Neutrophil (primary cell): Measurements from ENCODE around the gene NLE1.
"Not testable (repeated sequence)": the region's sequence is repeated elsewhere in the genome, so short reads cannot be mapped to it uniquely, and the experiment has no call there.

ENCODE experiments used
- H3K27ac ChIP-seq: fragments of 200-600 bp; sonication (generic); 2 replicates; pipeline ENCODE4 v1.5.1; 2016; ENCODE audit warnings: mild to moderate bottlenecking, moderate library complexity
- H3K27me3 ChIP-seq: fragments of 200-600 bp; sonication (generic); 2 replicates; pipeline ENCODE4 v1.6.0; 2016; ENCODE audit warnings: mild to moderate bottlenecking
- H3K36me3 ChIP-seq: fragments of 200-600 bp; sonication (generic); 2 replicates; pipeline ENCODE4 v1.5.1; 2017
- H3K4me1 ChIP-seq, 2 experiments: fragments of 200-600 bp in 1 of 2; sonication (generic) in 1 of 2; 1 replicate in 1 of 2; 2 replicates in 1 of 2; pipeline versions ENCODE4 v1.5.1 to v1.6.1; 2013 to 2016; ENCODE audit warnings: low read depth in 1 of 2, low read length in 1 of 2, mild to moderate bottlenecking in 1 of 2, moderate library complexity in 1 of 2; ENCODE audit not compliant: control insufficient read depth in 1 of 2, insufficient read depth in 1 of 2
- H3K4me3 ChIP-seq, 2 experiments: fragments of 200-600 bp in 1 of 2; sonication (generic) in 1 of 2; 1 replicate in 1 of 2; 2 replicates in 1 of 2; pipeline ENCODE4 v1.5.1; 2013 to 2016; ENCODE audit warnings: low read depth in 1 of 2, low read length in 1 of 2, mild to moderate bottlenecking in 1 of 2, moderate library complexity in 1 of 2
- H3K9me3 ChIP-seq: fragments of 200-600 bp; sonication (generic); 2 replicates; pipeline ENCODE4 v1.5.1; 2016
- TF ChIP-seq, protein P1 (sequence below): fragments of 200-600 bp; sonication (generic); IDR thresholded peaks from 2 replicates; pipeline ENCODE4 v1.5.1; 2016; ENCODE audit warnings: antibody characterized with exemption

Gene NLE1

DNA sequence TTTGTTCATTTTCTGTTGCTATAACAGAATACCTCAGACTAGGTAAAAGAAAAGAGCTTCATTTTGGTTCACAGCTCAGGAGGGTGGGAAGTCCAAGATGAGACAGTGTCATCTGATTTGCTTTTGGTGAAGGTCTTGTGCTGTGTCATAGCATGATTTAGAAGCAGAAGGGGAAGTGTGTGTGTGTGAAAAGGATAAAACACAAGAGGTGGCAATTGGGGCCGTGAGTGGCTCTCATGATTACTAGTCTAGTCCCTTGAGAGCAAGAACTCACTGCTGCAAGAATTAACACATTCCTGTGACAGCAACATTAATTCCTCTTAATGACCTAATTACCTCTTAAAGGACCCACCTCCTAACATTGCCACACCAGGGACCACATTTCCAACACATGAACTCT is 43.7 kb upstream of the NLE1 start:
- TF ChIP-seq, protein P1, sequence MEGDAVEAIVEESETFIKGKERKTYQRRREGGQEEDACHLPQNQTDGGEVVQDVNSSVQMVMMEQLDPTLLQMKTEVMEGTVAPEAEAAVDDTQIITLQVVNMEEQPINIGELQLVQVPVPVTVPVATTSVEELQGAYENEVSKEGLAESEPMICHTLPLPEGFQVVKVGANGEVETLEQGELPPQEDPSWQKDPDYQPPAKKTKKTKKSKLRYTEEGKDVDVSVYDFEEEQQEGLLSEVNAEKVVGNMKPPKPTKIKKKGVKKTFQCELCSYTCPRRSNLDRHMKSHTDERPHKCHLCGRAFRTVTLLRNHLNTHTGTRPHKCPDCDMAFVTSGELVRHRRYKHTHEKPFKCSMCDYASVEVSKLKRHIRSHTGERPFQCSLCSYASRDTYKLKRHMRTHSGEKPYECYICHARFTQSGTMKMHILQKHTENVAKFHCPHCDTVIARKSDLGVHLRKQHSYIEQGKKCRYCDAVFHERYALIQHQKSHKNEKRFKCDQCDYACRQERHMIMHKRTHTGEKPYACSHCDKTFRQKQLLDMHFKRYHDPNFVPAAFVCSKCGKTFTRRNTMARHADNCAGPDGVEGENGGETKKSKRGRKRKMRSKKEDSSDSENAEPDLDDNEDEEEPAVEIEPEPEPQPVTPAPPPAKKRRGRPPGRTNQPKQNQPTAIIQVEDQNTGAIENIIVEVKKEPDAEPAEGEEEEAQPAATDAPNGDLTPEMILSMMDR = no peak
- Histone ChIP-seq H3K9me3 (no peaks in the 10 kb centered on the region), H3K36me3 (no peaks in the 10 kb centered on the region), H3K27me3 (peaks cover 24% of the 10 kb centered on the region), H3K27ac (no peak overlapping the region), H3K4me3 (no peak overlapping the region), H3K4me1 (no peaks in the 10 kb centered on the region)

DNA sequence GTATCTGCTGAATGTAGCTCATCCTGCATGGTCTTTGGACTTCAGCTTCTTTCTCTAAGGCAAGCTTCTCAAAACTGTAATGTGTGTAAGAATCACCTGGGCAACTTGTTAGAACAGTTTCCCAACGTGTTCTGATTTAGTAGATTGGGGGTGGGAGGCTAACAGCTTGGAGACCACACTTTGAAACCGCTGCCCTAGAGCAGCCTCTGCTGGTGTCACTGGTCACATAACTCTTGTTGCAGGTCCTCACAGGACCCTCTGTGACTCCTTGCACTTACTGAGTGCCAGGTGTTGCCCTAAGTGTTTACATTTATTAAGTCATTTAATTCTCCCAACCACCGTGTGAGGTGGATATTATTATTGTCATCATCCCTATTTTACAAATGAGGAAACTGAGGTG is 42.2 kb upstream of the NLE1 start:
- peaks cover 20% of the 10 kb centered on the region for H3K27me3 ChIP-seq
- no peaks in the 10 kb centered on the region for H3K9me3 ChIP-seq
- H3K36me3 ChIP-seq = no peaks in the 10 kb centered on the region
- H3K4me1 ChIP-seq = no peaks in the 10 kb centered on the region
- no peak overlapping the region for H3K4me3 ChIP-seq
- TF ChIP-seq, protein P1 = no peak
- H3K27ac ChIP-seq = no peak overlapping the region

DNA sequence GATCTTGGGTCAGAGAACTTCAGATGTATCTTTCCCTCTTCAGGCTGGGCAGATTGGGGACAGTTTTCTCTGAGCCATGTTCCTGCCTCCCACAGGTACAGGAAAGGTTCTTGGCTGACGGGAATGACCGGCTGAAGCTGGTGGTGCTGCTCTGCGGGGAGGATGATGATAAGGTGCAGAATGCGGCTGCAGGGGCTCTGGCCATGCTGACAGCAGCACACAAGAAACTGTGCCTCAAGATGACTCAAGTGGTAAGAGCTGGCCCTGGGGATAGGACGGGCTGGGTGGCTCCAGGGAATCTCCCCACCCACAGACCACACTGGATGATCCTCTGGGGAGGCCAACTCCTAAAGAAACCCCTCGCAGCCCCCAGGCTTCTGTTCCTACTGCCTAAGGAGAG is 41.2 kb upstream of the NLE1 start:
- Histone ChIP-seq H3K4me1 (no peaks in the 10 kb centered on the region), H3K4me3 (no peak overlapping the region), H3K27ac (no peak overlapping the region), H3K36me3 (no peaks in the 10 kb centered on the region), H3K27me3 (peaks cover 20% of the 10 kb centered on the region), H3K9me3 (no peaks in the 10 kb centered on the region)
- TF ChIP-seq, protein P1 = no peak

DNA sequence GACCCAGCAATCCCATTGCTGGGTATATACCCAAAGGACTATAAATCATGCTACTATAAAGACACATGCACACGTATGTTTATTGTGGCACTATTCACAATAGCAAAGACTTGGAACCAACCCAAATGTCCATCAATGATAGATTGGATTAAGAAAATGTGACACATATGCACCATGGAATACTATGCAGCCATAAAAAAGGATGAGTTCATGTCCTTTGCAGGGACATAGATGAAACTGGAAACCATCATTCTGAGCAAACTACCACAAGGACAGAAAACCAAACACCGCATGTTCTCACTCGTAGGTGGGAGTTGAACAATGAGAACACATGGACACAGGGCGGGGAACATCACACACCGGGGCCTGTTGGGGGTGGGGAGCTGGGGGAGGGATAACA is 37.3 kb upstream of the NLE1 start:
- not testable (repeated sequence) for H3K36me3 ChIP-seq, H3K4me1 ChIP-seq, H3K4me3 ChIP-seq, H3K9me3 ChIP-seq, H3K27ac ChIP-seq
- peaks cover 18% of the 10 kb centered on the region for H3K27me3 ChIP-seq

DNA sequence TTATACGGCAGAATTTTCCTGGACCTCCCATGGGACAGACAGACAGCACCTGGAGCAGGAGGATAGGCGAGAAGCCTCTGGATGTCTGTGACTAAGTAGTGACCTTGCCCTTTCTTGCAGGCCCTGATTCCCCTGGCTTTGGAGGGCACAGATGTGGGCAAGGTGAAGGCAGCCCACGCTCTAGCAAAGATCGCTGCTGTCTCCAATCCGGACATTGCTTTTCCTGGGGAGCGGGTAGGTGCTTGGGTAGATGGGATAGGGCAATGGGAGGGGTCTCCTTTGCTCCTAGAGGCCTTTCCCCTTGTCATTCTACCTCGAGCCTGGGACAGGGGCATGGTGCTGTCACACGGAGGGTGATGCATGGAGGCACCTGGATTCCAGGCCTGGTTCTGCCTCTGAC is 34.8 kb upstream of the NLE1 start:
- TF ChIP-seq, protein P1 = no peak
- no peaks in the 10 kb centered on the region for H3K36me3 ChIP-seq
- H3K9me3 ChIP-seq = no peaks in the 10 kb centered on the region
- H3K27ac ChIP-seq = no peak overlapping the region
- H3K4me1 ChIP-seq = no peaks in the 10 kb centered on the region
- H3K4me3 ChIP-seq = no peak overlapping the region
- peaks cover 4% of the 10 kb centered on the region for H3K27me3 ChIP-seq

DNA sequence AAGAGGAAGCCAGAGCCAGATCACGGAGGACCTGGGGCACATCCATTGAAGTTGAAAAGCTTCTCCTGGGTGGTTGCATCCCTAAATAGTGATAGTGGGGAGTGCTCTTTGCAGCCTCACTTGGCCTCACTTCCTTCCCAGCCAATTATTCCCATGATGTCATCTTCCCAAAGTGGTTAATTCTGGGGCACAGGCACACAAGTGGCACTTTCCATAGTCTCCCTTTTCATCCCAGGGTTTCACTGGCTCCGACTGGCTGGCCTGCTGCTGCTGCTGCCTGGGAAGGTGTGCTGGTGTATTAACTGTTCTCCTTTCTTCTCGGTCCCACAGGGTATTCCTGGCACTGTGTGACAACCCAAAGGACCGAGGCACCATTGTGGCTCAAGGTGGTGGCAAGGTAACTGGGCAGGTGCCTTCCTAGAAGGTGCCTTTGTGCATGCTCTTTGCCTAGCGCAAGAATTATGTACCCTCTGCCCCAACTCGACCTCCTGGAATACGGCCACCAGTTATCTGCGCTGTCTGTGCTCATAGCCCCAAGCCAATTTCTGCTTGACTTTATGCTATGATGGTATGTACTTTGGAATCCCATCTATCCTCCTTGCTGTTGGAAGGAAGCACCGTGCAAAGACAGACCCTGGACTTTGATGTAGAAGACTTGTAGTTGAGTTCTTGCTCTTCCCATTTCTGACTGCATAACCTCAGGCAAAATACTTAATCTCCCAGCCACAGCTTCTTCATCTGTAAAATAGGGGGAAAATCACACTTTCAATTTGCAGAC is 33.7 kb upstream of the NLE1 start:
- Histone ChIP-seq H3K27ac (no peak overlapping the region), H3K36me3 (no peaks in the 10 kb centered on the region), H3K4me3 (no peak overlapping the region), H3K4me1 (no peaks in the 10 kb centered on the region), H3K9me3 (no peaks in the 10 kb centered on the region), H3K27me3 (peaks cover 4% of the 10 kb centered on the region)
- TF ChIP-seq, protein P1 = no peak
